ENCODE data around the gene CD4.
"Not testable (repeated sequence)": the region's sequence is repeated elsewhere in the genome, so short reads cannot be mapped to it uniquely, and the experiment has no call there.

CD4 gene

DNA sequence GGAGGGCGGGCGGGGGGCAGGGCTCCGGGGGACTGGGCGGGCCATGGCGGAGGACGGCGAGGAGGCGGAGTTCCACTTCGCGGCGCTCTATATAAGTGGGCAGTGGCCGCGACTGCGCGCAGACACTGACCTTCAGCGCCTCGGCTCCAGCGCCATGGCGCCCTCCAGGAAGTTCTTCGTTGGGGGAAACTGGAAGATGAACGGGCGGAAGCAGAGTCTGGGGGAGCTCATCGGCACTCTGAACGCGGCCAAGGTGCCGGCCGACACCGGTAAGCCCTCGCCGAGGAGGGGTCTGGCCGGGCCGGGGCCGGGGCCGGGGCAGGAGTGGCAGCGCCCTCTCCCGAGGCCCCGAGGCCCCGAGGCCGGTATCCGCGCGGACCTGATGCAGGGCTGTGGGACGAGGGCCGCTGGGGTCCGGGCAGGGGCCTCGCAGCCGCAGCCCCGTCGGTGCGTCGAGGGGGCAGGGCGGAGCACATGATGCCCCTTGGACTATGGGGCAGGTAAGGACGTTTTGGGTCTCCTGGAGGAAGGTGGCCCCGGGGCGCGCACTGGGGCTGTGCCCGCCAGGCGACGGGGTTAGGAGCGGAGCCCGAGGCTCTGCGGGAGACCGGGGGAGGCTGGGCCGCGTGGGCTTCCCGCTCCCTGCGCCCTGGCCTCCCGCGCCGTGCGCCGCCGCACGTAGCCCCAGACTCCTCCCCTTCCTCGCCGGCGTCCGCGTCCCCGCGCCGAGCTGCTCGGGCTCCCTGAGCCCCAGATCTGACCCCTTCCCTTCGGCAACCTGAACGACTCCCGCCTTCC, 78.3 kb downstream of the CD4 start, which contains the start of gene TPI1:
Gene TPI1 (plus strand): TSS at position 119 of the 798 bp plus-strand sequence. CDS start 36 bp downstream, at position 155.
- peak within 1 kb of the TSS; percentile 100 for H3K27ac ChIP-seq
- TF ChIP-seq, protein P1, sequence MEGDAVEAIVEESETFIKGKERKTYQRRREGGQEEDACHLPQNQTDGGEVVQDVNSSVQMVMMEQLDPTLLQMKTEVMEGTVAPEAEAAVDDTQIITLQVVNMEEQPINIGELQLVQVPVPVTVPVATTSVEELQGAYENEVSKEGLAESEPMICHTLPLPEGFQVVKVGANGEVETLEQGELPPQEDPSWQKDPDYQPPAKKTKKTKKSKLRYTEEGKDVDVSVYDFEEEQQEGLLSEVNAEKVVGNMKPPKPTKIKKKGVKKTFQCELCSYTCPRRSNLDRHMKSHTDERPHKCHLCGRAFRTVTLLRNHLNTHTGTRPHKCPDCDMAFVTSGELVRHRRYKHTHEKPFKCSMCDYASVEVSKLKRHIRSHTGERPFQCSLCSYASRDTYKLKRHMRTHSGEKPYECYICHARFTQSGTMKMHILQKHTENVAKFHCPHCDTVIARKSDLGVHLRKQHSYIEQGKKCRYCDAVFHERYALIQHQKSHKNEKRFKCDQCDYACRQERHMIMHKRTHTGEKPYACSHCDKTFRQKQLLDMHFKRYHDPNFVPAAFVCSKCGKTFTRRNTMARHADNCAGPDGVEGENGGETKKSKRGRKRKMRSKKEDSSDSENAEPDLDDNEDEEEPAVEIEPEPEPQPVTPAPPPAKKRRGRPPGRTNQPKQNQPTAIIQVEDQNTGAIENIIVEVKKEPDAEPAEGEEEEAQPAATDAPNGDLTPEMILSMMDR (conservative IDR thresholded peaks at IDR 0.05) = no peak
- peak; percentile 83 for TF ChIP-seq ZFX (IDR thresholded peaks at IDR 0.05)

DNA sequence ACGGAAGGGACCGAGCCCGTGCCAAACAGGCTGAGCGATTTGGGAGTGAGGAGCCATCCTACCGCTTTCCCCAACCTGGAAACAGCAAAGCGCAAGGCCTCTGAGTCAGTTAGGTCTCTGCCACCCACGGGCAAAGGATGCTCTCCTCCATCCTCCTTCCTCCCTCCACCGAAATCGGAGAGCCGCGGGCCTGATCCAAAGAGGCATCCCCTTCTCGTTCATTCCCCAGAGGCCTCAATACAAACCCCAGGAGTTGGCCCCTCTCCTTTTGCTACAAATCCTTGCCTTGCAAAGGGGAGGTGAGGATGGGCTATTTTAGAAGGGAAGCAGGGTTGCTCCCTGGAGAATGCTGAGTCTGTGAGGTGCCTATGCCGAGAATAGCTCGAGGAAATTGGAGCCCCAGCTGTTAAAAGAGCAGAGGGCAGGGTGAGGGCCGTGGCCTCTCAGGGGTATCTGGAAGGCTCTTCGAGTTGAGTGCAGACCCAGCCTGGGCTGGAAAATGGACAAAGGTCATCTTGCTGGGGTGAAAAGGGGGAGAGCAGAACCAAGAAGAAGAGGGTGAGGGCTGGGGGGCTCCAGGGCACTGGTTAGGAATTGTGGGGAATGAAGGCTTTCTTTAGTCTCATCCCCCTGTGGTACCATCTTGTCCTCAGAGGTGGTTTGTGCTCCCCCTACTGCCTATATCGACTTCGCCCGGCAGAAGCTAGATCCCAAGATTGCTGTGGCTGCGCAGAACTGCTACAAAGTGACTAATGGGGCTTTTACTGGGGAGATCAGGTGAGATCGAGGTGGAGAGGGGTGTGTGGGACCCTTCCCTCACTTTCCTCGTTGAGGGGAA, 79.1 kb downstream of the CD4 start:
- TF ChIP-seq, protein P1 (conservative IDR thresholded peaks at IDR 0.05) = no peak
- TF ChIP-seq ZFX (IDR thresholded peaks at IDR 0.05) = no peak
- H3K27ac ChIP-seq = peak overlapping the region; percentile 100

DNA sequence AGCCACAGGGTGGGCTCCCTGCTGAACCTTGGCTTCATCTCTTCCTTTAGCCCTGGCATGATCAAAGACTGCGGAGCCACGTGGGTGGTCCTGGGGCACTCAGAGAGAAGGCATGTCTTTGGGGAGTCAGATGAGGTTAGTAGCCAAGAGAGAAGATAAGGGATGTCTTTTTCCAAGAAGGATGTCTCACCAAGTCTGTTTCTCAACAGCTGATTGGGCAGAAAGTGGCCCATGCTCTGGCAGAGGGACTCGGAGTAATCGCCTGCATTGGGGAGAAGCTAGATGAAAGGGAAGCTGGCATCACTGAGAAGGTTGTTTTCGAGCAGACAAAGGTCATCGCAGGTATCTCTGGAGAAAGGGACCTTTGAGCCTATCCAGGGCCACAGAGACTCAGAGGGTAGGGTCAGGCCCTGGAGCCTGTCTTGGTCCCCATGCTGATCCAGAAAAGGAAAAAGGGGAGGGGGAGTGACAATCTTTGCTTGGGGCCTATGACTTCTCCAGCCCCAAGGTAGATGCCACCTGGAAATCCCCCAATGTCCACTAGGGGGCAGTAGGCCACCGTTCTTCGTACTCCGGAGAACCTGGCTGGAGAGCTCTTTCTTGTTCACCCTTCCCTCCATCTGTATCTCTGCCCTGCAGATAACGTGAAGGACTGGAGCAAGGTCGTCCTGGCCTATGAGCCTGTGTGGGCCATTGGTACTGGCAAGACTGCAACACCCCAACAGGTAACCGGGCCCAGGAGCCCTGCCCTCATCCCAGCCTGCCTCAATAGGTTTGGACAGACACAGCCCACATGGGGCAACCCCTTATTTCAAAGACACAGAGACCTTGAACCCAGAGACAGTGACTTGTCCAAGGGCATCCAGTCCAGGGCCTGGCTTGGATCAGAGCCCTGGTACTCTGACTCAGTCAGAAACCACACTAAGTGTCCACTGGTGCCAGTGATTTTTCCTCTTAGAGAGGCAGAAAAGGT, 80.0 kb downstream of the CD4 start:
- TF ChIP-seq ZFX (IDR thresholded peaks at IDR 0.05) = no peak
- TF ChIP-seq, protein P1 (conservative IDR thresholded peaks at IDR 0.05) = peak; percentile 96
- H3K27ac ChIP-seq = peak overlapping the region; percentile 100

DNA sequence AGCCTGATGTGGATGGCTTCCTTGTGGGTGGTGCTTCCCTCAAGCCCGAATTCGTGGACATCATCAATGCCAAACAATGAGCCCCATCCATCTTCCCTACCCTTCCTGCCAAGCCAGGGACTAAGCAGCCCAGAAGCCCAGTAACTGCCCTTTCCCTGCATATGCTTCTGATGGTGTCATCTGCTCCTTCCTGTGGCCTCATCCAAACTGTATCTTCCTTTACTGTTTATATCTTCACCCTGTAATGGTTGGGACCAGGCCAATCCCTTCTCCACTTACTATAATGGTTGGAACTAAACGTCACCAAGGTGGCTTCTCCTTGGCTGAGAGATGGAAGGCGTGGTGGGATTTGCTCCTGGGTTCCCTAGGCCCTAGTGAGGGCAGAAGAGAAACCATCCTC, 81.0 kb downstream of the CD4 start:
- not testable (repeated sequence) for H3K27ac ChIP-seq

Measured in C4-2B (cell line).